ENCODE data around the gene HSPBP1.

DNA sequence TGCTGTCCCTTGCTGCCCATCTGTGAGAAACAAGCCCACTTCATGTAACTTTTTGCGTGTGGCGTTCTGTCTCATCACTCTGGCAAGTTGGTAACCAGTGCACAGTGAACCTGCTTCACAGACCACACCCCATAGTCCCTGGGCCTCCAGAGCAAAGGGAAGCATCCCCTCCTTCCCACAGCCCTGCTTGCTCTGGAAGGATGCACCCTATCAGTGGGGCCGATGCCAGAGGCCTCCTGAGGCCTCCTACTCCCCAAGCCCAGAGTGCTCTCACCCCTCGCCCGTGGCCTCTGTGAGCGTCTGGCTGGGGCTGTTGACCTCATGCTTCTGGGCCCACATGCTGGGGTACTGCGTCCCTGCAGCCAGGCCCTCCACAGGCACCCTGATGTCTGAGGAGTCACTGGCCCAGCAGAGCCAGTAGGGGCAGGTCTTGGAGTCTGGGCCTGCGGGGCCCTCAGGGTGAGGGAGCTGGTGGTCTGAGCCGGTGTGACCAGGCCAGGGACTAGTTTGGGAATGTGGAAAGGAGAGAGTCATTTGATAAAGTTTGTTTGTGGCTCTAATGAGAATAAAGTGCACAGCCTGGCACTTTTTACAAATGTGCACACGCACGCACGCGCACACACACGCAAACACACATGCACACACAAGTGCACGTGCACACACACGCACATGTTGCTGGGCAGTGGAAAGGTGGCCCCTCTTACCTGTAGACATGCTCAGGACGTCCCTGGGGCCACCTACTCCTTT, 56.4 kb downstream of the HSPBP1 start:
- TF ChIP-seq, protein P1, sequence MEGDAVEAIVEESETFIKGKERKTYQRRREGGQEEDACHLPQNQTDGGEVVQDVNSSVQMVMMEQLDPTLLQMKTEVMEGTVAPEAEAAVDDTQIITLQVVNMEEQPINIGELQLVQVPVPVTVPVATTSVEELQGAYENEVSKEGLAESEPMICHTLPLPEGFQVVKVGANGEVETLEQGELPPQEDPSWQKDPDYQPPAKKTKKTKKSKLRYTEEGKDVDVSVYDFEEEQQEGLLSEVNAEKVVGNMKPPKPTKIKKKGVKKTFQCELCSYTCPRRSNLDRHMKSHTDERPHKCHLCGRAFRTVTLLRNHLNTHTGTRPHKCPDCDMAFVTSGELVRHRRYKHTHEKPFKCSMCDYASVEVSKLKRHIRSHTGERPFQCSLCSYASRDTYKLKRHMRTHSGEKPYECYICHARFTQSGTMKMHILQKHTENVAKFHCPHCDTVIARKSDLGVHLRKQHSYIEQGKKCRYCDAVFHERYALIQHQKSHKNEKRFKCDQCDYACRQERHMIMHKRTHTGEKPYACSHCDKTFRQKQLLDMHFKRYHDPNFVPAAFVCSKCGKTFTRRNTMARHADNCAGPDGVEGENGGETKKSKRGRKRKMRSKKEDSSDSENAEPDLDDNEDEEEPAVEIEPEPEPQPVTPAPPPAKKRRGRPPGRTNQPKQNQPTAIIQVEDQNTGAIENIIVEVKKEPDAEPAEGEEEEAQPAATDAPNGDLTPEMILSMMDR (IDR thresholded peaks at IDR 0.05; ENCODE audit: poor library complexity, severe bottlenecking) = no peak
- TF ChIP-seq SMC3 (conservative IDR thresholded peaks at IDR 0.05; ENCODE audit: poor library complexity) = no peak
- no peak for TF ChIP-seq TAF1 (IDR thresholded peaks at IDR 0.05; ENCODE audit: low read depth)

Measured in neural cell (in vitro differentiated cells).